ENCODE measurements around the gene OGFOD3. TPM values are rescaled to one million over a fixed set of nuclear protein-coding genes. Genes with fewer than 3 reads are reported as not detected.
A peak's percentile ranks its signal among the peaks of the same experiment; 100 is the strongest.
"Not testable (repeated sequence)": the region's sequence is repeated elsewhere in the genome, so short reads cannot be mapped to it uniquely, and the experiment has no call there.

OGFOD3 gene
- total RNA-seq, 1 donor from 2014 or later: 20.7 TPM

DNA sequence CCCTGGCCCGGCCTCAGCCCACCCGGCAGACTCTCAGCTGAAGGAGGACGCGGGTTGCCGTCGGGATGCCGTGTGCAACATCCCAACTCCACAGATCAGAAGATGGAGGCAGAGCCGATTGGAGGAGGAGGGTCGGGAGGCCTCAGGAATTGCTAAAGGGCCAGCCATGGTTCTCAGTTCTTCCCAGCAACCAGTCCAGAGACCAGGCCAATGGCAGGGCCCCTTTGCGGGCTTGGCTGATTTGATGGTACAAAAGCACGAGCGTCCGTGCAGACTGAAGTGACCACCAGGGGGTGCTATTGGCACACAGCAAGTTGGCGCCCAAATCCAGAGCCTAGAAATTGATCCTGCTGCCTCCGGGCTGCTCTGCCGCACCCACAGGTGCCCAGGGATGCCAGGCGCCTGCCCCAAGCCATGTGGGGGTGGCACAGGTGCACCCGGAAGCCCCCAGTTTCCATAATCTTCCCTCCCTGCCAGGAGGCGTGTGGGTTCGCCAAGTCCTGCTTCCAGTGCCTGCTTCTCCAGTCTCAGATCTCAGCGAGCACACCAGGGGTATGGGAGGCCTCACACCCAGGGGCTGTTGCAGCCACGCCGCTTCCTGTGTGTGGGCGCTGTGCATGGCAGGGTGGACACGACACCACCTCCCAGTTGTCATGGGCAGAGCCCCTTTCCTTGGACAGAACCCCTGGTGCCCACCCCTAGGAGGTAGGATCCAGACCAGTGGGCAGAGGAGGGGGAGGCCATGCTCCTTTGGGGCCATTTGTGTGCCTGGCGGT is 66.5 kb downstream of the OGFOD3 start:
- peak; percentile 75 for ATAC-seq

DNA sequence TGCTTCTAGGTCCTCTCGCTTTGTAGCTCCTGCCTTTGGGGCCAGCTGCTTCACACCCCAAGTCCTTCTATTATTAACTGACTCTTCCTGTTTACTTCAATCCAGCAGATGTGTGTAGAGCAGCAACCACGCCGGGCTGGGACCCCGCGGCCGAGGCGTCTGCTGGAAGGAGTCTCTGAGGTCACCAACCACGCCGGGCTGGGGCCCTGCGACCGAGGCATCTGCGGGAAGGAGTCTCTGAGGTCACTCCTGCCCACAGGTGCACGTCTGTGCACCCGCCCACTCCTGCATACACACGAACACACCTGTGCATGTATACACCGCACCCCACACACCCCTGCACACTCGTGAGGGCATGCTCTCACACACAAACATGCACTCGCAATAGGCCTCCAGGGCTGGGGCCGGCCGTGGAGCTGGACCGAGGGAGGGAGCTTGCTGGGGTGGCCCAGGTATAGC is 67.1 kb downstream of the OGFOD3 start:
- peak; percentile 25 for ATAC-seq

DNA sequence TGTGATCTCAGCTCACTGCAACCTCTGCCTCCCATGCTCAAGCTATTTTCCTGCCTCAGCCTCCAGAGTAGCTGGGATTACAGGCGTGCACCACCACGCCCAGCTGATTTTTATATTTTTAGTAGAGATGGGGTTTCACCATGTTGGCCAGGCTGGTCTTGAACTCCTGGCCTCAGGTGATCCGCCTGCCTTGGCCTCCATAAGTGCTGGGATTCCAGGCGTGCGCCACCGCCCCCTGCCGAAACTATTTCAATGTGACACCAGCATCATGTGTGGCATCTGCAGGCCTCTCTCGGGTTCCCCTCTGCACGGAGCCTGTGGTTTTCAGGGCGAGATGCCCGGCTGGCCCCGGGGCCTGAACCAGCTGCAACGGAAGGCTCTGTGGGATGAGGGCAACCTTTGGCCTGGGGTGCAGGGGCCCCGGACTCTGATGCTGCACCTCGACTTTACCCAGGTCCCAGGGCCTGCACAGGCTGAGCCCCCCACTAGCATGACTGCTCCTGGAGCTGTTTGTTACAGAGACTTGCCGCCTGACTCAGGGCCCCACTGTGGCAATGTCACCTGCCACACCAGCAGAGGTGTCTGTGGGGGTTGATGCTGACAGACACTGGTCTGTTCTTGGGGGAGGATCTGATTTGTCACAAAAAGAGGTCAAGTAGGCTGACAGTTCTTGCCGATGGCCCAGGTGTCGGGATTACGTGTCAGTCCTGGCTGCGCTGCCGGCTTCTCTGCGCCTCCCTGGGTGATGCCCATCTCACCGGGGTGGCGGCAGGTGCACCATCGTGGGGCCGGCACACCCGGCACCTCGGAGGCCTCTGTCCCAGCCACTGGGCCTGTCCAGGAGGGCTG is 68.0 kb downstream of the OGFOD3 start:
- ATAC-seq: no peak

DNA sequence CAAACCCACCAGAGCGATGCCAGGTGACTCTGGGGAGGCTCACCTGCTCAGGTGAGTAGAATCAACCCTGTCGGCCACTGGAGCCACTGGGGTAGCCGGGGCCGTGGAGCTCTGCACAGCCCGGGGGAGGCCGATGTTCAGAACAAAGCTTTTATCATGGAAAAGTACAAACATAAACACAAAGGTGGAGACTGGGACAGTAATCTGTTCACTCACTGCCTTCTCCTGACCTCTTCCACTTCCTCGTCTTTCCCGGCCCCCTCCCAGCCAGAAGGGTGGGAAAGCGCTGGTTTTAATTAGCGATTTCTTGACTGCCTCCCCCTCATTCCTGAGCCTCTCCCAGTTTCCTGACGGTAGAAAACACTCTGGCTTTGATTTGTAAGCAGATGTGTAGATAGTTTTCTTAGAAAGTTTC is 69.1 kb downstream of the OGFOD3 start:
- ATAC-seq: no peak

DNA sequence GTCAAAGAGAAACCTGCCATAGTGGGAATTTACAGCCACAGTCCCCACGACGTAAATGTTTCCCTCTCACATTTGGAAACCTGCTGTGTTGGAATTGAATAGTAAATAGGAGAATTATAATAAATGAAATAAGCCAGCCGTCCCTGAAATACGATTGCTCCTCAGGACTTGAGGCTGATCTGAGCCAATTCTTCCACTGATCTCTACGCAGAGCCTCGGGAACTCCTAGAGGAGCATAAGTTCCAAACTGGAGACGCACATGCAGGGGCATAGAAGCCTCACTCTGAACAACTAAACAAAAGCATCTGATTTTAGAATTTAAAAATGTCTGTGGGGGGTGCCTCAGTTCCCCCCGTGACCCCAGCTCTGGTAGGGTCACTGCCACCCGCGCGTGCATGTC is 69.5 kb downstream of the OGFOD3 start:
- ATAC-seq: no peak

DNA sequence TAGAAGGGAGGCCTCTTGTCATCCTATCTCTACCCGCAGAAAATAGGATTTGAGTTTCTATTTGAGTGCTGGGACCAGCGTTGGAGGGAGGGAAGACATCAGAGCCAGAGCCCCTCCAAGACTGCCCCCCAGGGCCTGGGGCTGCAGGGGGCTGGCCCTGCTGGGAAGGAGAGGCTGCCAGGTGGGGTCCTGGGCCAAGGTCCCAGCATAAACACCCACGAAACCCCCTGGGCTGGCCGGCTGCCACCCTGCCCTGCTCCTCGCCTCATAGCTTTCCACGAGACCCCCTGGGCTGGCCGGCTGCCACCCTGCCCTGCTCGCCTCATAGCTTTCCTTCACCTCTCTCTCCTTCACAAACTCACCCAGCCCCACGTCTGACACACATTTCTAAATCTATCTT is 70.0 kb downstream of the OGFOD3 start:
- no peak for ATAC-seq

DNA sequence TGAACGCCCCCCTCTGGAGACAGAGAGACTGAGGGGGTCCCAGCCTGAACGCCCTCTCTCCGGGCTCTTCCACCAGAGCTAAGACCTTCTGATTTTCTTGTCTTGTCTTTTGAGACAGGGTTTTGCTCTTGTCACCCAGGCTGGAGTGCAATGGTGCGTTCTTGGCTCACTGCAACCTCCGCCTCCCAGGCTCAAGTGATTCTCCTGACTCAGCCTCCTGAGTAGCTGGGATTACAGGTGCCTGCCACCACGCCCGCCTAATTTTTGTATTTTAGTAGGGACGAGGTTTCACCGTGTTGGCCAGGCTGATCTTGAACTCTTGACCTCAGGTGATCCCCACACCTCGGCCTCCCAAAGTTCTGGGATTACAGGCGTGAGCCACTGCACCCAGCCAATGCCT is 70.4 kb downstream of the OGFOD3 start:
- ATAC-seq: not testable (repeated sequence)

DNA sequence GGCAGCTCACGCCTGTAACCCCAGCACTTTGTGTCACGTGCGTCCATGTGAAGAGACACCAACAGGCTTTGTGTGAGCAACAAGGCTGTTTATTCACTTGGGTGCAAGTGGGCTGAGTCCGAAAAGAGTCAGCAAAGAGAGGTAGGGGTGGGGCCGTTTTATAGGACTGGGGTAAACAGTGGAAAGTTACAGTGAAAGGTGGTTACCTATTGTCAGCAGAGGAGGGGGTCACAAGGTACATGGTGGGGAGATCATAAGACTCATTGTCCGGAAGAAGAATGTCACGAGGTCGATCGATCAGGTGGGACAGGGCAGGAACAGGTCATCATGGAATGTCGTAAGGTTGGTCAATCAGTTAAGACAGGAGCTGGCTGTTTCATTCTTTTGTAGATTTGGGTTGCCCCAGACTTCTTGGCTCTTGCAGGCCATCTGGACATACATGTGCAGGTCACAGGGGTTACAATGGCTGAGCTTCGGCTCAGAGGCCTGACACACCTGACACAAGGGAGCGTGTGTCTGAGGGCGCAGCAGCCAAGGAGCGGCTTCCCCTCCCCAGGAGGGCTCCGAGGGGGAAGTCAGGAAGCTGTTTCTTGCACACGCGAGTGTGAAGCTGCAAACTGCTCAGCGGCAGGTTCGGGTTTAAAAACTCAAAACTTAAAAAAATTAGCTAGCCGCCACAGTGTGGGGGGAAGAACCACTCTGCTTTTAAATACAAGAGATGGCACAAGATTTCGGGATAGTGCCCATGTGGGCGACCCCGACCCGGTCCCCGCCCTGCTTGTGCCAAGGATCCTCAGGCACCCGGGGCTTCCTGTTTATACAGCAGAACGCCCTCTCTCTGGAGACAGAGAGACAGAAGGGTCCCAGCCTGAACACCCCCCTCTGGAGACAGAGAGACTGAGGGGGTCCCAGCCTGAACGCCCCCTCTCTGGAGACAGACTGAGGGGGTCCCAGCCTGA is 71.8 kb downstream of the OGFOD3 start:
- no peak for ATAC-seq

DNA sequence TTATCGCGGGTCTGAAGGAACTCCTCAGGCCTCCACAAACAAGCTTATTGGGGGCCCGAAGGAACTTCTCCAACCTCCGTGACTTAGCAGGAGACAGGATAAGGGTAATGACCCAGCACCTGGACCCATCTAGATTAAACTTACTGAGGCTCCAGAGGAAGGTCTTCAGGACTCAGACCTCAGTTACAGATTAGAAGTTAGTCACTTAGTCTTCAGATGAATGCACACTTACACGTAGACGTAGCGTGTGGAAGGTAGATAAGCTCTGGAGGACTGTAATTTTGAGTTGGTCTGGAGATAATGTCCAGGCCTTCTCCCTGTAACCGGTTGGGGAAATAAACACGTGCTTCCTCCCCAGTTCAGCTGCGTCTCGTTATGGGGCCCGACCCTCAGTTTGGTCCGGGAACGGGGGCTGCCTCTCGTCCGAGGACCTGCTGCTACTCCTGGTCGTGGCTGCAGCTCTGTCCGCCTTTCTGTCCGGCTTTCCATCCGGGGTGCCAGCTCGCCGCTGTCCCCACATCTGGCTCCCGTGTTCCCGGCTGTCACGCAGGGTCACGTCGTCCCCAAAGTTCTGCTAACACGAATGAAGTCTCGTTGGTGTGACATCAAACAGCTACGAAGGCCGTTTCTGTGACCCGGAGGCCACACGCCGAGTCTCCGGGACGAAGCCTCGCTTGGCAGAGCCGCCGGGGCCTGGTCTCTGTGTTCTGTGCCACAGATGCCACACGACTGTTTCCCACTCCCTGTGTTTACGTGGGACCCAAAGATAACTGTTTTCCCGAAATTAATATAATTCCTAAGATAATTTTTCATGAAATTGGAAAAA is 73.0 kb downstream of the OGFOD3 start:
- no peak for ATAC-seq

DNA sequence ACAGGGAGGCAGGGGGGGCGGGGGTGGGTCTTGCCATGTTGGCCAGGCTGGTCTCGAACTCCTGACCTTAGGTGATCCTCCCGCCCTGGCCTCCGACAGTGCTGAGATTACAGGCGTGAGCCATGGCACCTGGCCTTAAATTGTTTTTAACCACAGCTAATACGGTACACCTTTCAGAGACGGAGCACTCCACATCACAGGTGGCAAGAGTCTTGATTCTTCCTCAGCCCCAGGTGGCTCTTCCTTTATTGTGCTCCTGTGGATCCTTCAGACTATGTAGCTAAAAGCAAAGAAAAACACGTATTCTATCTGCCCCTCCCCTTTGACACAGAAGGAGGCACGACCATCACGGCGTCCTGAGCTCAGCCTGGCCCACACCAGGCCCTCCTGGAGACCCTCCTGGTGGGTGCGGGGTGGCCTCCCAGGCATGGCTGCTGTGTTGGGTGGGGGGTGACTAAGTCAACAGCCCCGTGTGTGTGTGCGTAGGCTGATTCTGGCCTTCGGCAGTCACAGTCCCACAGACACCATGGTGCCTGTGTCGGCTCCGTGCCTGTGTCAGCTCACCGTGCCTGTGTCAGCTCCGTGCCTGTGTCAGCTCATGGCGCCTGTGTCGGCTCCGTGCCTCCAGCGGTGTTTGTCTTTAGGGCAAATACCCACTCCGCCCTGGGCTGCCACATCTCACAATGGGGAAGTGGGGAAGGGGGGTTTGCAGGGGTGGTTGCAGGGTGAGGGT is 74.0 kb downstream of the OGFOD3 start:
- peak; percentile 38 for ATAC-seq

DNA sequence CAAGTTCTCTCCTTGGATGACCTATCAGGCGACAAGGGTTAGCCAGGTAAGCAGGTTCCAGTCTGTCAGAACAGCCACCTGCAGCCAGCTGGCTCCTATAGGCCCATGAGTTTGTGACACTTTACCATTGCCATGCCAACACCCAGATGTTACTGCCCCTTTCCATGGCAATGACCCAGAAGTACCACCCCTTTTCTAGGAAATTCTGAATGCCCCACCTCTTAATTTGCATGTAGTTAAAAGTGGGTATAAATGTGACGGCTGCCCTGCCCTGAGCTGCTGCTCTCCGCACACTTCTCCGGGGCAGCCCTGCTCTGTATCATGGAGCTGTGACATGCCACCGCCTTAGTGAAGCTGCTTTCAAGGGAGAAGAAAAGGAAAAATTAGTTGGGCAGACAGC is 74.8 kb downstream of the OGFOD3 start:
- no peak for ATAC-seq

DNA sequence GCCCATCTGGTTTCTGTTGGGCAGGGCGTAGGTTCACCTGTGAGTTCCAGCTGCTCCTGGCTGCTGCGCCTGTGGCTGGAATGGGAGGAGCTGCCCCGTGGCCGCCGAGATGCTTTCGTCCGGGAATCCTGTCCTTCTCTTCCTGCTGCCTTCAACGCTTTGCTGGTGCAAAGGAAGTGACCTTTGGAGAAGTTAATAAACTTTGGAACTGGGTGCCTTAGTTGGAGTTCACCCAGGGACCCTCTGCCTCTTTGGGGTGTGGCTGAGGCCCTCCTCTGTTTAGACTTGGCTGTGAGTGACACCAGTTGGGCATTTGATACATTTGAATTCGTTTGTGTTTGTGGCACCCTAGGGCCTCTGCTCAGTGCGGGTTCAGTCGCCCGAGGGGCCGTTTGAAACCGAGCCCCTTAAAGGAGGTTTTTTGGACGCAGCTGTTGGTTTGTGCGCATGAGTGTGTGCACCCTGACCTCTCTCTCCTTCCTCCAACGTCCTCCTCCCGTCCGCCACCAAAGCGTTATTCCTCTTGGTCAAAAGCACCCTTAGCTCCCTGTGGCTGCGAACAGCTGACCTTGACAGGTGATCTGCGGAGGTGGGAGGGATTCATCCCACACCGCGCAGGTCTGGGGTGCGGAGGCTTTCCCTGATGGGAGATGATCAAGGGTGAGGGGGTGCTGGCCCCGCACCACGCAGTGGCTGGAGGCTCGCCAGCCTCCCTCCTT is 75.9 kb downstream of the OGFOD3 start:
- no peak for ATAC-seq

DNA sequence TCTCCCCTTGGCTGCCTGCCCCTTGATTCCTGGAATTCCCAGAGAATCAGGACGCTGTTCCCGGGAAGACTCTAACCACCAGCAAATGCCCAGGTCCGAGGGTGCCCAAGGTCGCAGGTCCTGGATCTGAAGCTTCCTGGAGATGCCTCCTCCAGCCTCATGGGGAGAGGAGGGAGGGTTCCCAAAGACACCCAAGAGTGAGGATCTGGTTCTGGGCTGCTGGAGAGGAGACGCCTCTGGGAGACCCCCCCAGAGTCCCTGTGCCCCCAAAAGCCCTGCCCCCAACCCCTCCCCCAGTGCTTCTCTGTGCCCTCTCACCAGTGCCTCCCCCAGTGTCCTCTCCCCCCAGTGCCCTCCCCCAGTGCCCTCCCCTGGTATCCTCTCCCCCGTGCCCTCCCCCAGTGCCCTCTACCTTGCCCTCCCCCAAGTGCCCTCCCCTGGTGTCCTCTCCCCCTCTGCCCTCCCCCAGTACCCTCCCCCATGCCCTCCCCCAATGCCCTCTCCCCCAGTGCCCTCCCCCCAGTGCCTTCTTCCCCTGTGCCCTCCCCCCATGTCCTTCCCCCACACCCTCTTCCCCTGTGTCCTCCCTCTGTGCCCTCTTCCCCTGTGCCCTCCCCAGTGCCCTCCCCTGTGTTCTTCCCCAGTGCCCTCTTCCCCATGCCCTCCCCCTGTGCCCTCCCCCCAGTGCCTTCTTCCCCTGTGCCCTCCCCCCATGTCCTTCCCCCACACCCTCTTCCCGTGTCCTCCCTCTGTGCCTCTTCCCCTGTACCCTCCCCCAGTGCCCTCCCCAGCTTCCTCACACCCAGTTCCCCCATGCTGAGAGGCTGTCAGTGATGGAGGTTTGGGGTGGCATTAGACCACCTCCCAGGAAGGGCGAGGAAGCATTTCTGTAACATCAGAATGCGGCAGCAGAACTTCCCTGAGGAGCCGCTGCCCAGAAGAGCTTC is 78.5 kb downstream of the OGFOD3 start:
- ATAC-seq: no peak

Other genes with a start within 250 kb of the OGFOD3 start
- 23.2 TPM for gene CCDC57, start 205.7 kb downstream of the OGFOD3 start, total RNA-seq
- gene SLC16A3, start 189.5 kb downstream of the OGFOD3 start, total RNA-seq: 50.0 TPM
- gene CSNK1D, start 144.9 kb downstream of the OGFOD3 start, total RNA-seq: 65.7 TPM
- gene CD7, start 101.0 kb downstream of the OGFOD3 start, total RNA-seq: 0.80 TPM
- gene SECTM1, start 84.8 kb downstream of the OGFOD3 start, total RNA-seq: 6.3 TPM
- not detected for gene TEX19, start 59.3 kb downstream of the OGFOD3 start, total RNA-seq
- not detected for gene UTS2R, start 46.8 kb downstream of the OGFOD3 start, total RNA-seq
- 9.8 TPM for gene HEXD, start 239 bp downstream of the OGFOD3 start, total RNA-seq
- 43.5 TPM for gene CYBC1, start 32.2 kb upstream of the OGFOD3 start, total RNA-seq
- 38.3 TPM for gene NARF, start 40.2 kb upstream of the OGFOD3 start, total RNA-seq
- 34.2 TPM for gene FOXK2, start 101.1 kb upstream of the OGFOD3 start, total RNA-seq
- 63.8 TPM for gene WDR45B, start 229.9 kb upstream of the OGFOD3 start, total RNA-seq

Measured in esophagus mucosa (tissue), 1 donor.